Motor neuron (in vitro differentiated cells): ENCODE measurements around the gene PRAMEF1. TPM values are rescaled to one million over a fixed set of nuclear protein-coding genes. Genes with fewer than 3 reads are reported as not detected.

ENCODE experiments used
- ATAC-seq, 8 experiments: fragments of 200-7000 bp; cut with Tn5 transposase; replicated peaks in 6 of 8; 2 replicates each; pipeline ENCODE4 v1.8.0; 2021; ENCODE audit warnings: mild to moderate bottlenecking in 8 of 8, moderate library complexity in 8 of 8
- H3K27ac ChIP-seq, 2 donors: fragments of 250-450 bp; sonication (Bioruptor Pico); 2 replicates each; pipeline ENCODE4 v1.9.0; 2021; ENCODE audit warnings: antibody characterized with exemption in 2 of 2, mild to moderate bottlenecking in 2 of 2, moderate library complexity in 1 of 2
- H3K4me1 ChIP-seq, 2 donors: fragments of 250-450 bp; sonication (Bioruptor Pico); replicated peaks in 1 of 2; 2 replicates each; pipeline ENCODE4 v1.6.1; 2021; ENCODE audit warnings: antibody characterized with exemption in 2 of 2, mild to moderate bottlenecking in 2 of 2, moderate library complexity in 1 of 2
- H3K4me3 ChIP-seq, 5 donors: fragments of 250-450 bp; sonication (Bioruptor Pico); 2 replicates each; pipeline ENCODE4 v1.9.0; 2021; ENCODE audit warnings: antibody characterized with exemption in 5 of 5, mild to moderate bottlenecking in 5 of 5, moderate library complexity in 4 of 5
- WGBS, 10 experiments: fragments of 450-650 bp; shearing (Covaris generic); methylation state at CpG; one replicate each; pipeline ENCODE4 v1.0.0; 2022; 5-methylcytosine and 5-hydroxymethylcytosine counted together
- in situ Hi-C, 9 experiments: fragments of 400-800 bp; cut with MboI; loops; one replicate each; pipeline ENCODE4 v1.15.0; 2021; ENCODE audit warnings: low sequenced_read_pairs in 9 of 9, low pct_unique_long_range_greater_than_20kb in 2 of 9; ENCODE audit not compliant: unreplicated experiment in 9 of 9
- total RNA-seq, 8 experiments: library from RNA; unstranded; fragments of 300-600 nt; gene quantifications; 2 replicates each; pipeline versions ENCODE4 v1.2.3 to v1.2.4, GENCODE V29; 2022

The PRAMEF1 gene
- total RNA-seq, 8 experiments from 2014 or later: 0.18 to 0.66 (median 0.25) TPM; not detected in 4

DNA sequence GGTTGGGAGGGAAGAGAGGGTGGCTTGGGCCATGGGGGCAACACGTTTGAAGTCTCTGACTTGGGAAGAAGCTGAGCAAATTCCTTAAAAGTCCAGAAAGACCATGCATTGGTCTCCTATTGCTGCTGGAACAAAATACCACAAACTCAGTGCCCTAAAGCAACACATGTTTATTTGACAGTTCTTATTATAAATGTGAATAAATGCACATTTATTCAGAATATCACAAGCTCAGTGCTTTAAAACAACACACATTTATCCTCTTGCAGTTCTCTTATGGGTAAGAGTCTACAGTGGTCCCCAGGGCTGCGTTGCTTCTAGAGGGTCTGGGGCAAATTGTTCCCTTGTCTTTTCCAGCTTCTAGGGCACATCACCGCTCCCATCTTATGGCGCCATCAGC lies 27.7 kb upstream of the PRAMEF1 start:
- in situ Hi-C loops: loop anchor here in 1 of 9 experiments (25.0 kb wide), 1 partner anchor 476 kb away; no protein-coding TSS in a partner anchor
- peak in 3 of 8 experiments; percentile 67 to 89 (median 72) for ATAC-seq
- WGBS, 10 experiments: 10 to 68% (median 55%) methylated on average over 1 to 4 of the region's 4 CpGs; no CpG with 5 or more reads in 3 of the 10 experiments
- H3K4me3 ChIP-seq: no peak overlapping the region
- H3K4me1 ChIP-seq: no peaks in the 10 kb centered on the region
- no peak overlapping the region for H3K27ac ChIP-seq

DNA sequence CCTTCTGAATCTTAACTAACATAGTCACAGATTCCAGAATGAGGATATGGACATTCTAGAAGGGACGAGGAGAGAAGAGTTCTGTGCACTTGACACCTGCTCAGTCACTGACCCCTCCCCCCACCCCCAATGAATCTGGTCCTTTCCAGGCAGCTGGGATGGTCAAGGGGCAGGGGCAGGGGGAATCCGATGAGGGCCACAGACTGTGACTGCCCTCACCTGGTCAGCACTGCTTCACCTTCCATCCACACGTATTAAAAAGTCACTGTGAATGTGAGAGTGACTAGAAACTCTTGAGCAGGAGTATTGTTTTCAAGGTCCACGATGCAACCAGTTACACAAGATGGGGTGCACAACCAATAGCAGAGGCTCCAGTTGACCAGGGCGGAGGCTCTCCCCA lies 27.2 kb upstream of the PRAMEF1 start:
- WGBS, 10 experiments: 0 to 80% (median 34%) methylated on average over 1 to 3 of the region's 5 CpGs; no CpG with 5 or more reads in 4 of the 10 experiments
- in situ Hi-C loops: loop anchor here in 1 of 9 experiments (25.0 kb wide), 1 partner anchor 477 kb away; no protein-coding TSS in a partner anchor
- no peak for ATAC-seq
- Histone ChIP-seq H3K27ac (no peak overlapping the region), H3K4me3 (no peak overlapping the region), H3K4me1 (no peaks in the 10 kb centered on the region)

DNA sequence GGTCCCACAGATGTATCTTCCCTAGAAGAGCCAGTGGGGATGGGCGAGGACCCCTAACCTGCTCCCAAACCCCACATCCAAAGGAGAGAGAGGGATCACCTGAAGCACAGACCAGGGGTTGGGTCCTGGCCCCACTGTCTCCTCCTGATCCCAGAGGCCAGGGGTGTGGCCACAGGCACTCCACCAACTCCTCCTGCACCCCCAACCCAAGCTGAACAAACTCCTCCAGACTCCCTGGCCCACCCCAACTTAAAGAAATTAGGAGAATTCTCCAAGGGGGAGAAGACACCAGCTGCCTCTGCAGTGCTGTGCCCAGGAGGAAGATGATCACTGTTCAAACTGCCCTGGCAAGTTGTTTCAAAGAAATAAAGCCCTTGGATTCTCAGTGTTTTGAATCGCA lies 22.2 kb upstream of the PRAMEF1 start:
- in situ Hi-C loops: loop anchor here in 1 of 9 experiments (25.0 kb wide), 1 partner anchor 482 kb away; no protein-coding TSS in a partner anchor
- H3K27ac ChIP-seq: no peak overlapping the region
- H3K4me1 ChIP-seq: no peaks in the 10 kb centered on the region
- WGBS, 10 experiments: 0 to 67% (median 16%) methylated on average over 1 to 2 of the region's 2 CpGs; no CpG with 5 or more reads in 2 of the 10 experiments
- no peak for ATAC-seq
- no peak overlapping the region for H3K4me3 ChIP-seq

DNA sequence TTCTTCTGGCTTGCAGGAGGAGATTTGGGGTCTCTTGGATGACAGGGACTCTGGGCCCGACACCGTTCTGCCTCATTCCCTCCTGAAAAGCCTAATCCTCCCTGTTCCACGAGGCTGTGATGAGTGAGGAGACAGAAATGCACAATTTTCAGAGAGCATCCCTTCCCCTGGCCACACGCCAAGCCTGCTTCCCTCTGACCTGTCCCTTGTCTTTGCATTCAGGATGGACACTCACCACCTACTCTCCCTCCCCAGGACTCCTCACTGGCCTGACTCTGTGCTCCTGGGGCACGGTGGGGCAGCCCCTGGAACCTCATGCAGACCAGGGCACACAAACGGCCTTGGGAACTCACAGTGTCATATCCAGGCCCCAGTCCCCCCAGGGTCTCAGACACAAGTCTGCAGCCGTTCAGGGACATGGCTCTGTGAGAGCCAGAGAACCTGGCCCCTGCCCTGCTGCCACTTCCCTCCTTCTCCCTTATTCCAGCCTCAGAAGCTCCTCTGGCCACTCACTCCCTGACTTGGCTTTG lies 21.2 kb upstream of the PRAMEF1 start:
- Histone ChIP-seq H3K27ac (no peak overlapping the region), H3K4me3 (no peak overlapping the region), H3K4me1 (no peaks in the 10 kb centered on the region)
- ATAC-seq: no peak
- WGBS, 10 experiments: 0 to 51% (median 18%) methylated on average over 1 to 6 of the region's 7 CpGs; no CpG with 5 or more reads in 3 of the 10 experiments
- in situ Hi-C loops: loop anchor here in 1 of 9 experiments (25.0 kb wide), 1 partner anchor 483 kb away; no protein-coding TSS in a partner anchor

DNA sequence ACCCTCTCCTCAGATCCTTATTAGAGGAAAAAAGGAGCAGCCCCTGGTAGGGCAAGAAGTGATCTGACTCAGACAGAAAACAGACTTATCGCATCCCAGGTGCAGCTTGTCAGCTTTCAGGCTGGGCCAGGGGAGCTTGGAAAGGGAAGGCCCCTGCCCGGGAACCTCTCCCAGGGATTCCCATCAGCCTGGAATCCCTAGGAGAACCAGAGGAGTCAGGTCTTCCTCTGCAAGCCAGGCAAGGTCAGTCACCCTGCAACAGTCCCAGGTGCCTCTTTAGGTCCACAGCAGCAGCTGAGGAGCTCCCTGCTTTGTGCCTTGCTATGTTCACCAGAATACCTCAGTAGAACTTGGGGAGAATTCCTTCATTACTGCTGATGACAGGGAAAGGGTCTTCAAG lies 20.6 kb upstream of the PRAMEF1 start:
- Histone ChIP-seq H3K4me3 (no peak overlapping the region), H3K4me1 (no peaks in the 10 kb centered on the region), H3K27ac (no peak overlapping the region)
- WGBS, 10 experiments: 0 to 83% (median 68%) methylated on average over 1 to 2 of the region's 2 CpGs; no CpG with 5 or more reads in 4 of the 10 experiments
- in situ Hi-C loops: loop anchor here in 1 of 9 experiments (25.0 kb wide), 1 partner anchor 483 kb away; no protein-coding TSS in a partner anchor
- ATAC-seq: no peak

DNA sequence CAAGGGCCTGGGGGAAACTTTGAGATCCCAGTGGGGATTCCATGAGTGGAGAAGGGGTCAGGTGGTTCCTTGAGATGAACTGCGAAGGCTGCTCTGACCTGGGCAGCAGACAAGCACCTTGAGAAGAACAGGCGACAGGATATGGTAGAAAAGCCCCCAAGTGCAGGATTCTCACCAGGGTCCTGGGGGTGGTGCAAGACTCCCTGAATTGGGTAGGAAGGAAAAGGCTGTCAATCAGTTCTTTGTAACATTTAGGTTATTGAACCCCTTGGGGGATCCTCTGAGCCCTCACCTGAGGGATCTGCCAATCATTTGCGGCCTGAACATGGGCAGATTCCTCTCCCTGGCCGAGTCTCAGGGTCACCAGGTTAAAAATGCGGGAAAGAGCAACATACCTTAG lies 20.0 kb upstream of the PRAMEF1 start:
- Histone ChIP-seq H3K4me1 (no peaks in the 10 kb centered on the region), H3K4me3 (no peak overlapping the region), H3K27ac (no peak overlapping the region)
- no peak for ATAC-seq
- 20 to 50% (median 31%) methylated on average over 1 to 5 of the region's 5 CpGs; no CpG with 5 or more reads in 3 of the 10 experiments for WGBS, 10 experiments
- in situ Hi-C loops: loop anchor here in 1 of 9 experiments (25.0 kb wide), 1 partner anchor 484 kb away; no protein-coding TSS in a partner anchor

DNA sequence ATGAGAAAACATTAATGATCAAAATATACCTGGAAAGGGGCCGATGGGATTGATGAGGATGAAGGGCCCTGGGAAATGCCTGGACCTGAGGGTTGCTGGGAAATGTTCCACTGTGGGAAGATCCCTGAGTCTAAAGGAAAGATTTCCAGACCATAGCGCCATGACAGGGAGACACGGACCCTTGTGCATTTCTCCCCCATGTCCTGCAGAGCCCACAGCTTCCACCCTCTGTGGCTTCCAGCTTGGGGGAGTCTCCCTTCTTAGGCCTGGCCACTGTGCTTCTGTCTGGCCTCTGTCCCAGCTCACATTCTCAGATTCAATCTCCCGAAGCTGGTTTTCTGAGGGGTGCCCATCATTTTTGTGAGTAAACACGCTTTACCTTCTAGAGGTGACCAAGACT lies 18.7 kb upstream of the PRAMEF1 start:
- Histone ChIP-seq H3K27ac (no peak overlapping the region), H3K4me3 (no peak overlapping the region), H3K4me1 (no peaks in the 10 kb centered on the region)
- in situ Hi-C loops: loop anchor here in 1 of 9 experiments (25.0 kb wide), 1 partner anchor 485 kb away; no protein-coding TSS in a partner anchor
- no peak for ATAC-seq
- 28 to 90% (median 68%) methylated on average over 1 to 5 of the region's 5 CpGs for WGBS, 10 experiments

DNA sequence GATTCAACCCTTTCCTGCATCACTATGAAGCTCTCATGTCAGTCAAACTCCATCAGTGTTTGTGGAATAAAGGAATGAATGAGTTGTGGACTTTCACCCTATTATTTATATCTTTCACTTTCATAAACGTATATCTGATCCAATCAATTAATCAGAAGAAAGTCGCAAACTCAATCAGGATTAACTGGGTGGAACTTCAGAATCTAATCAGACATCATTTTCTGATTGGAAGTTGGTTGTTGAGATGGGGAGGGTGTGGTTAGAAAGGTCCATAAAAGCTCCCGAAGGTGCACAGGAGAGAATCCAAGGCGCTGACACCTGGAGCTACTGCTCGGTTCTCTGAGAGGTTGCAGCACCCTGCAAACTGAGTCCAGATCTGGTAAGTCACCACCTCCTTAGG lies 17.8 kb upstream of the PRAMEF1 start, which contains the start of gene PRAMEF12:
TSS of gene PRAMEF12 (plus strand) at position 301 of the 400 bp plus-strand sequence. CDS start 1,130 bp downstream, outside the sequence.
- WGBS, 10 experiments: 34 to 93% (median 73%) methylated on average over 1 to 5 of the region's 5 CpGs; no CpG with 5 or more reads in 1 of the 10 experiments
- H3K4me3 ChIP-seq: no peak within 1 kb of the TSS
- no peaks in the 10 kb centered on the region for H3K4me1 ChIP-seq
- in situ Hi-C loops: loop anchor here in 1 of 9 experiments (25.0 kb wide), 1 partner anchor 486 kb away; no protein-coding TSS in a partner anchor
- no peak for ATAC-seq
- H3K27ac ChIP-seq: no peak within 1 kb of the TSS

DNA sequence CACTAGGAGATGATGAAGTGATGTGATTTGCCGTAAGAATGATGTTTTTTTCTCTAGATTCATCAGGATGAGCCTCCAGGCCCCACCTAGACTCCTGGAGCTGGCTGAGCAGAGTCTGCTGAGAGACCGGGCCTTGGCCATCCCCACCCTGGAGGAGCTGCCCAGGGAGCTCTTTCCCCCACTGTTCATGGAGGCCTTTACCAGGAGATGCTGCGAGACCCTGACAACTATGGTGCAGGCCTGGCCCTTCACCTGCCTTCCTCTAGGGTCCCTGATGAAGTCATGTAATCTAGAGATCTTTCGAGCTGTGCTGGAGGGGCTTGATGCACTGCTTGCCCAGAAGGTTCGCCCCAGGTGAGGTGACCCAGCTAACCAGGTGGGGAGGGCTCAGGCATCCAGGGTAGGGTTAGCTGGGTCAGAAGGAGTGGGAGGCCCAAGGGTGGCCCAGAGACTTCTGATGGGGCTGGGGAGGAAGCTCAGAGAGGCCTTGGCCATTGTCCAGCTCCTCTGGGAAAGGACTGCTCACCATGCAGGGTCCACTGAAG lies 16.3 kb upstream of the PRAMEF1 start:
- WGBS, 10 experiments: 35 to 86% (median 54%) methylated on average over 1 to 4 of the region's 5 CpGs; no CpG with 5 or more reads in 2 of the 10 experiments
- no peak for ATAC-seq

DNA sequence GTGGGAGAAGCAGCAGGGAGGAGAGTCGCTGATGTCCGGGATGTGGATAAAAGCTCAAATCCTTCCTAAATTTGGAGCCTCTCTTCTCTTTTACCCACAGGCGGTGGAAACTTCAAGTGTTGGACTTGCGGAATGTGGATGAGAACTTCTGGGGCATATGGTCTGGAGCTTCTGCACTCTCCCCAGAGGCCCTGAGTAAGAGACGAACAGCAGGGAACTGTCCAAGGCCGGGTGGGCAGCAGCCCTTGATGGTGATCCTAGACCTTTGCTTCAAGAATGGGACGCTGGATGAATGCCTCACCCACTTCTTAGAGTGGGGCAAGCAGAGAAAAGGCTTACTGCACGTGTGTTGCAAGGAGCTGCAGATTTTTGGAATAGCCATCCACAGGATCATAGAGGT lies 15.8 kb upstream of the PRAMEF1 start:
- 39 to 78% (median 58%) methylated on average over 2 to 8 of the region's 8 CpGs; no CpG with 5 or more reads in 3 of the 10 experiments for WGBS, 10 experiments
- in situ Hi-C loops: no loop called here
- H3K4me3 ChIP-seq: no peak overlapping the region
- H3K27ac ChIP-seq: no peak overlapping the region
- H3K4me1 ChIP-seq: no peaks in the 10 kb centered on the region
- no peak for ATAC-seq

More for the DNA sequence above, 16.3 kb upstream of the PRAMEF1 start:
- in situ Hi-C loops: loop anchor here in 1 of 9 experiments (25.0 kb wide), 1 partner anchor 488 kb away; no protein-coding TSS in a partner anchor
- no peaks in the 10 kb centered on the region for H3K4me1 ChIP-seq
- no peak overlapping the region for H3K4me3 ChIP-seq
- no peak overlapping the region for H3K27ac ChIP-seq

DNA sequence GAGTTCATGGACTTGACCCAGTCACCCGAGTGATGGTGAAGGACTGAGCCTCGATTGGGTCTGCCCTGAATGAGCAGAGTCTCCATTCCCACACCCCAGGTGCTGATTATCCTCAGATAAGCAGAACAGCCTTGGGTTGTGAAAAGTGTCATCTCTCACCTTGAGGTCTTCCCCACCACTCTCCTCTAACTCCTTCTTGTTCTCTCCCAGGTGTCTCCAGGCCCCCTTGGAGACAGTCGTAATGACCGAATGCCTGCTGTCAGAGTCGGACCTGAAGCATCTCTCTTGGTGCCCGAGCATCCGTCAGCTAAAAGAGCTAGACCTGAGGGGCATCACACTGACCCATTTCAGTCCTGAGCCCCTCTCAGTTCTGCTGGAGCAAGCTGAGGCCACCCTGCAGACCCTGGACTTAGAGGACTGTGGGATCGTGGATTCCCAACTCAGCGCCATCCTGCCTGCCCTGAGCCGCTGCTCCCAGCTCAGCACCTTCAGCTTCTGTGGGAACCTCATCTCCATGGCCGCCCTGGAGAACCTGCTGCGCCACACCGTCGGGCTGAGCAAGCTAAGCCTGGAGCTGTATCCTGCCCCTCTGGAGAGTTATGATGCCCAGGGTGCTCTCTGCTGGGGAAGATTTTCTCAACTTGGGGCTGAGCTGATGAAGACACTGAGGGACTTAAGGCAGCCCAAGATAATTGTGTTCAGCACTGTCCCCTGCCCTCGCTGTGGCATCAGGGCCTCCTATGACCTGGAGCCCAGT lies 14.2 kb upstream of the PRAMEF1 start:
- in situ Hi-C loops: no loop called here
- Histone ChIP-seq H3K27ac (no peak overlapping the region), H3K4me1 (no peaks in the 10 kb centered on the region), H3K4me3 (no peak overlapping the region)
- WGBS, 10 experiments: 66 to 90% (median 75%) methylated on average over 1 to 11 of the region's 15 CpGs; no CpG with 5 or more reads in 3 of the 10 experiments
- ATAC-seq: no peak

DNA sequence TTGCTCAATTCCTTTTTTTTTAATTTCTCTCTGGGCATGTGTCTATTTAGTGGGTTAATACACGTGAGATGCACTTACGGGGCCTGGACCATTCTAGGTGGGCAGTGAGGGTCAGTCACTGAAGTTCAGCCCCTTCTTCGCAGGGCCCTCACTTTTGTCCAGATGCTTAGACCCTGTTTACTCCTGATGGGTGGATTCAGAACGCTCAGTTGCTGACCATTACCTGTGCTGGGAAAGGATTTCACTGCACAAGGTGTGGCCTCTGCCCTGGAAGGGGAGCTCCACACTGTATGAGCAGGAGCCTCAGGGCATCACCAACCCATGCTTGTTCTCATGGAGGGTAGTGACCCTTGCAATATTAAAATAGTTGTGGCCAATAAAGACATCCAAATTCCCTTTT lies 13.1 kb upstream of the PRAMEF1 start:
- in situ Hi-C loops: no loop called here
- Histone ChIP-seq H3K4me1 (no peaks in the 10 kb centered on the region), H3K4me3 (no peak overlapping the region), H3K27ac (no peak overlapping the region)
- WGBS, 10 experiments: 42 to 92% (median 61%) methylated on average over 1 to 4 of the region's 4 CpGs; no CpG with 5 or more reads in 2 of the 10 experiments
- no peak for ATAC-seq

DNA sequence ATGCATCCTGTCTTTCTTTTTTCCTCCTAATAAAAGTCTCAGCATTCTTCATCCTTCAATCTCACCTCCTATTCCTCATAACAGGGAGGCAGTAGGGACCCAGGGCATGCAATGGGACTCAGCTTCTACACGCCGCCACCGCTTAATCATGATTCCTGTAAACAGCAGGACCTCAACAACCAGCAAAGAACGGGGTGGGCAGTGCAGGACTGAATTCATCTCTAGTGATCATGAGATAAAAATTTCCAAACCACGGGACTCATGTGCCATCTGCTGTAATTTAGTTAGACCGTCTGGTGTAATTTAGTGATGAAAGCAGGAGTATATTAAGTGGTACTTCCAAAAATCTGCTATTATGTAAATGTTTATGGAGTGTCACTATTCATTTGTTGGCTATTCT lies 12.3 kb upstream of the PRAMEF1 start:
- Histone ChIP-seq H3K4me1 (no peaks in the 10 kb centered on the region), H3K27ac (no peak overlapping the region), H3K4me3 (no peak overlapping the region)
- in situ Hi-C loops: no loop called here
- 0 to 85% (median 55%) methylated on average over 1 to 6 of the region's 6 CpGs for WGBS, 10 experiments
- peak in 3 of 8 experiments; percentile 38 to 56 (median 54) for ATAC-seq
